IMR-90 (cell line): Measurements from ENCODE around the gene WDR70. TPM values are rescaled to one million over a fixed set of nuclear protein-coding genes. Genes with fewer than 3 reads are reported as not detected.

Source experiments
- ATAC-seq: fragments of 200-7000 bp; cut with Tn5 transposase; 2 replicates; pipeline ENCODE4 v1.9.1; 2020; ENCODE audit warnings: low read depth, mild to moderate bottlenecking, moderate library complexity
- BruUV-seq: library from RNA; stranded (reverse); fragments of 400-500 nt; replicated peaks from 2 replicates; lab custom pipeline; 2021; lab: Mats Ljungman, UMichigan
- CTCF ChIA-PET: fragments of 300-600 bp; formaldehyde crosslinking; extraction: SDS; loops from one replicate; lab custom pipeline; 2021; ENCODE audit warnings: antibody characterized with exemption; lab: Yijun Ruan, JAX
- POLR2A ChIA-PET: fragments of 300-600 bp; sonication (Branson Sonifier 250); formaldehyde crosslinking; loops from one replicate; lab custom pipeline; 2022; ENCODE audit warnings: antibody characterized with exemption; ENCODE audit not compliant: unreplicated experiment; lab: Charles Lee
- DNase-seq: peaks from one replicate; pipeline ENCODE4 v3.0.0; 2013
- H2AFZ ChIP-seq: replicated peaks from 2 replicates; pipeline ENCODE3; 2013; ENCODE audit warnings: low read length, mild to moderate bottlenecking; ENCODE audit not compliant: poor library complexity
- H2AK5ac ChIP-seq: 2 replicates; pipeline ENCODE4 v1.6.1; 2013; ENCODE audit warnings: low read depth, low read length, inconsistent platforms
- H2AK9ac ChIP-seq: replicated peaks from 2 replicates; pipeline ENCODE3; 2013; ENCODE audit warnings: mild to moderate bottlenecking, low read depth, low read length, moderate library complexity; ENCODE audit not compliant: poor library complexity
- H2BK120ac ChIP-seq: 2 replicates; pipeline ENCODE4 v1.6.1; 2013; ENCODE audit warnings: low read depth, low read length, inconsistent platforms
- H2BK15ac ChIP-seq: 3 replicates; pipeline ENCODE4 v1.6.1; 2013; ENCODE audit warnings: low read depth, low read length, inconsistent platforms
- H2BK20ac ChIP-seq: 2 replicates; pipeline ENCODE4 v1.6.1; 2013; ENCODE audit warnings: low read depth, mild to moderate bottlenecking, inconsistent platforms, low read length, moderate library complexity
- H2BK5ac ChIP-seq: 2 replicates; pipeline ENCODE4 v1.6.1; 2013; ENCODE audit warnings: mild to moderate bottlenecking, low read depth, low read length, inconsistent platforms; ENCODE audit not compliant: poor library complexity, severe bottlenecking
- H3K14ac ChIP-seq: replicated peaks from 2 replicates; pipeline ENCODE4 v1.6.1; 2013; ENCODE audit warnings: low read depth, low read length, inconsistent platforms
- H3K18ac ChIP-seq: 2 replicates; pipeline ENCODE4 v1.6.1; 2013; ENCODE audit warnings: low read depth, low read length, control low read depth
- H3K23ac ChIP-seq: 2 replicates; pipeline ENCODE4 v1.6.1; 2013; ENCODE audit warnings: low read depth, low read length, inconsistent platforms
- H3K27ac ChIP-seq: 2 replicates; pipeline ENCODE4 v1.5.1; 2013; ENCODE audit warnings: mild to moderate bottlenecking, control low read depth, low read length; ENCODE audit not compliant: insufficient read depth
- H3K27me3 ChIP-seq: 2 replicates; pipeline ENCODE4 v1.6.1; 2013; ENCODE audit warnings: low read length; ENCODE audit not compliant: control insufficient read depth, insufficient read depth
- H3K36me3 ChIP-seq: 2 replicates; pipeline ENCODE4 v1.6.1; 2013; ENCODE audit warnings: low read length, mixed read lengths; ENCODE audit not compliant: control insufficient read depth, insufficient read depth
- H3K4ac ChIP-seq: 2 replicates; pipeline ENCODE4 v1.6.1; 2013; ENCODE audit warnings: low read depth, low read length, inconsistent platforms
- H3K4me1 ChIP-seq: 2 replicates; pipeline ENCODE4 v1.6.1; 2013; ENCODE audit warnings: low read length, mixed read lengths; ENCODE audit not compliant: control insufficient read depth, insufficient read depth
- H3K4me2 ChIP-seq: 2 replicates; pipeline ENCODE4 v1.6.1; 2013; ENCODE audit warnings: low read depth, mild to moderate bottlenecking, control low read depth, low read length, moderate library complexity
- H3K4me3 ChIP-seq: 2 replicates; pipeline ENCODE4 v1.5.1; 2013; ENCODE audit warnings: low read depth, mild to moderate bottlenecking, control low read depth, low read length, moderate library complexity; ENCODE audit not compliant: insufficient read depth
- H3K56ac ChIP-seq: 2 replicates; pipeline ENCODE4 v1.6.1; 2013; ENCODE audit warnings: low read length, inconsistent platforms; ENCODE audit not compliant: insufficient read depth; ENCODE audit errors: extremely low read depth
- H3K79me1 ChIP-seq, 2 experiments: 2 replicates each; pipeline ENCODE4 v1.6.1; 2013; ENCODE audit warnings: low read length in 2 of 2, inconsistent platforms in 1 of 2, low read depth in 1 of 2
- H3K9ac ChIP-seq: 2 replicates; pipeline ENCODE4 v1.6.1; 2013; ENCODE audit warnings: low read depth, low read length, control low read depth
- H3K9me1 ChIP-seq: 2 replicates; pipeline ENCODE4 v1.6.1; 2013; ENCODE audit warnings: low read length, inconsistent platforms; ENCODE audit not compliant: insufficient read depth
- H3K9me3 ChIP-seq: 2 replicates; pipeline ENCODE4 v1.6.1; 2013; ENCODE audit warnings: low read length; ENCODE audit not compliant: control insufficient read depth, insufficient read depth
- H4K20me1 ChIP-seq: 2 replicates; pipeline ENCODE4 v1.6.1; 2013; ENCODE audit warnings: low read length, inconsistent platforms; ENCODE audit not compliant: insufficient read depth
- H4K5ac ChIP-seq: 2 replicates; pipeline ENCODE4 v1.6.1; 2013; ENCODE audit warnings: mild to moderate bottlenecking, low read depth, low read length, control low read depth
- H4K8ac ChIP-seq, 2 experiments: 2 replicates each; pipeline ENCODE4 v1.6.1; 2013; ENCODE audit warnings: low read depth in 2 of 2, low read length in 2 of 2, control low read depth in 1 of 2, inconsistent platforms in 1 of 2
- H4K91ac ChIP-seq: 2 replicates; pipeline ENCODE4 v1.6.1; 2013; ENCODE audit warnings: low read depth, low read length, inconsistent platforms; ENCODE audit not compliant: insufficient read depth
- MXI1 ChIP-seq: IDR thresholded peaks from 2 replicates; pipeline ENCODE4 v1.6.1; 2012; ENCODE audit warnings: low read depth, mild to moderate bottlenecking, low read length, moderate library complexity, borderline replicate concordance
- RCOR1 ChIP-seq: IDR thresholded peaks from 2 replicates; pipeline ENCODE4 v1.6.1; 2012; ENCODE audit warnings: mild to moderate bottlenecking, low read length, improper control_type of control experiment; ENCODE audit not compliant: insufficient replicate concordance
- WGBS, 2 experiments: methylation state at CpG; one replicate each; pipeline versions ENCODE4 v1.1.5 to v1.1.7; 2013; ENCODE audit warnings: missing lambda C conversion rate in 2 of 2; ENCODE audit not compliant: insufficient read length in 1 of 2; ENCODE audit errors: extremely low coverage in 2 of 2; 5-methylcytosine and 5-hydroxymethylcytosine counted together
- dilution Hi-C: fragments of 300-500 bp; cut with HindIII; formaldehyde crosslinking; loops from one replicate; pipeline ENCODE4 v1.14.3; 2018; ENCODE audit warnings: low sequenced_read_pairs; ENCODE audit not compliant: unreplicated experiment
- in situ Hi-C: fragments of 300-500 bp; cut with MboI; formaldehyde crosslinking; loops from 3 replicates; pipeline ENCODE4 v1.14.3; 2019; ENCODE audit warnings: low sequenced_read_pairs, inconsistent platforms, mixed read lengths
- intact Hi-C: fragments of 100-400 bp; cut with micrococcal nuclease; formaldehyde crosslinking; loops from 2 replicates; pipeline ENCODE4 v1.10.0; 2022
- polyA plus RNA-seq, 3 experiments: library from polyadenylated mRNA; depleted of rRNA; stranded (reverse); fragments of >200 nt; gene quantifications; 2 replicates each; pipeline ENCODE4 v1.2.3, GENCODE V29; 2012; ENCODE audit warnings: low replicate concordance in 1 of 3
- total RNA-seq: library from RNA; depleted of rRNA; stranded (reverse); fragments of >200 nt; gene quantifications from 2 replicates; pipeline ENCODE4 v1.2.3, GENCODE V29; 2012
- TF ChIP-seq, protein P1 (sequence below): fragments of 150-350 bp; IDR thresholded peaks from 2 replicates; pipeline ENCODE4 v1.6.1; 2017; ENCODE audit warnings: mild to moderate bottlenecking, antibody characterized with exemption, low read length, low read depth

WDR70 gene
- total and polyA plus RNA-seq, 2 of the 4 experiments (the other 2 are of a cell fraction): 16.7 to 29.9 TPM

DNA sequence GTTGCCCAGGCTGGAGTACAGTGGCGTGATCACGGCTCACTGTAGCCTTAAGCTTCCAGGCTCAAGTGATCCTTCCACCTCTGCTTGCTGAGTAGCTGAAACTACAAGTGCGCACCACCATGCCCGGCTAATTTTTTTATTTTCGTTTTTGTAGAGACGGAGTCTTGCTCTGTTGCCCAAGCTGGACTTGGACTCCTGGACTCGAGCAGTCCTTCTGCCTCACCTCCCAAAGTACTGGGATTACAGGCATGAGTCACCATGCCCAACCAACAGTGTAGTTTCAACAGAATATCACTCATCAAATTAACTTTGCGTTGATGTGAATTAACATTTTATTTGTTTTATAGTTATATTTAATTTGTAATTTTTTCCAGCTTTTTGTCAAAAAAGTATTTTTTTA is 45.3 kb downstream of the WDR70 start:
- Histone ChIP-seq H3K27me3 (no peaks in the 10 kb centered on the region), H3K23ac (no peak overlapping the region), H4K91ac (no peak overlapping the region), H3K4me1 (no peaks in the 10 kb centered on the region), H2AK5ac (no peak overlapping the region), H3K18ac (no peak overlapping the region), H2BK120ac (no peak overlapping the region), H3K4ac (no peak overlapping the region), H3K79me1 (peaks cover 8% of the 10 kb centered on the region in 2 experiments; a peak in 2 of 4 replicates), H3K27ac (no peak overlapping the region), H4K5ac (no peak overlapping the region), H3K4me3 (no peak overlapping the region), H3K9me3 (no peaks in the 10 kb centered on the region), H4K8ac (no peak overlapping the region), H2BK15ac (no peak overlapping the region), H3K9ac (no peak overlapping the region), H4K20me1 (no peaks in the 10 kb centered on the region), H2AFZ (no peak overlapping the region), H3K4me2 (no peak overlapping the region), H2BK5ac (no peak overlapping the region), H3K9me1 (peaks cover 2% of the 10 kb centered on the region; the same call in 1 of the 2 replicates), H2BK20ac (no peak overlapping the region), H3K14ac (no peak overlapping the region), H3K56ac (no peak overlapping the region), H2AK9ac (no peak overlapping the region), H3K36me3 (peaks cover 6% of the 10 kb centered on the region)
- WGBS, 2 experiments: 100% methylated on average over 6 of the region's 8 CpGs; no CpG with 5 or more reads in 1 of the 2 experiments
- CTCF ChIA-PET: interaction anchor here (1.1 kb wide), 1 partner anchor 11 kb away, joined by 4 read pairs; no protein-coding TSS in a partner anchor
- no peak for ATAC-seq
- TF ChIP-seq RCOR1 (no peak), MXI1 (no peak)
- TF ChIP-seq, protein P1, sequence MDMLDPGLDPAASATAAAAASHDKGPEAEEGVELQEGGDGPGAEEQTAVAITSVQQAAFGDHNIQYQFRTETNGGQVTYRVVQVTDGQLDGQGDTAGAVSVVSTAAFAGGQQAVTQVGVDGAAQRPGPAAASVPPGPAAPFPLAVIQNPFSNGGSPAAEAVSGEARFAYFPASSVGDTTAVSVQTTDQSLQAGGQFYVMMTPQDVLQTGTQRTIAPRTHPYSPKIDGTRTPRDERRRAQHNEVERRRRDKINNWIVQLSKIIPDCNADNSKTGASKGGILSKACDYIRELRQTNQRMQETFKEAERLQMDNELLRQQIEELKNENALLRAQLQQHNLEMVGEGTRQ: no peak
- BruUV-seq: no TSS peak
- POLR2A ChIA-PET: no interaction called here
- intact Hi-C loops (no loop called here), in situ Hi-C loops (no loop called here), dilution Hi-C loops (loop anchor here (25.0 kb wide), 1 partner anchor 763 kb away; no protein-coding TSS in a partner anchor)
- DNase-seq: no peak
